GM12892 (cell line): ENCODE data around the gene MAP4K1.

Source experiments
- POLR2A ChIP-seq: IDR thresholded peaks from 2 replicates; pipeline ENCODE4 v1.6.1; 2011; ENCODE audit warnings: low read depth, low read length, control low read depth
- POLR2AphosphoS5 ChIP-seq: IDR thresholded peaks from 2 replicates; pipeline ENCODE4 v1.6.1; 2011; ENCODE audit warnings: low read depth, low read length, control low read depth
- TAF1 ChIP-seq: IDR thresholded peaks from 2 replicates; pipeline ENCODE4 v1.6.1; 2011; ENCODE audit warnings: low read depth, mild to moderate bottlenecking, control low read depth, low read length, borderline replicate concordance

- TF ChIP-seq POLR2A (no peak), POLR2AphosphoS5 (peak; percentile 32; the same call in 1 of the 2 replicates), TAF1 (no peak)
Observed at GRCh38 chr19:38666663-38667511, 49.1 kb upstream of the MAP4K1 start.
